GM18498 (cell line): ENCODE data around the gene PFKFB2.
A peak's percentile ranks its signal among the peaks of the same experiment; 100 is the strongest.

Source experiments
- ATAC-seq: cut with Tn5 transposase; IDR thresholded peaks from one replicate; pipeline ENCODE4 v1.9.1; 2021; ENCODE audit warnings: mild to moderate bottlenecking, moderate library complexity; ENCODE audit not compliant: unreplicated experiment

The PFKFB2 gene

GRCh38 chr1:207052911-207053769 is at the start of gene PFKFB2:
TSS of gene PFKFB2 (plus strand) at chr1:207053275. CDS start at chr1:207054718, 1,443 bp downstream.
- ATAC-seq: peak; percentile 81

- ATAC-seq: no peak
Measured at GRCh38 chr1:207004931-207005830, 47.9 kb upstream of the PFKFB2 start.

GRCh38 chr1:207006083-207006482 is 47.0 kb upstream of the PFKFB2 start:
- no peak for ATAC-seq

GRCh38 chr1:207006914-207007313 is 46.2 kb upstream of the PFKFB2 start:
- ATAC-seq: no peak

- ATAC-seq: no peak
Measured at GRCh38 chr1:207007352-207008033, 45.6 kb upstream of the PFKFB2 start.

GRCh38 chr1:207009182-207009850 is 43.8 kb upstream of the PFKFB2 start:
- no peak for ATAC-seq

- no peak for ATAC-seq
Measured at GRCh38 chr1:207009945-207010344, 43.1 kb upstream of the PFKFB2 start.

GRCh38 chr1:207010726-207011125 is 42.3 kb upstream of the PFKFB2 start:
- no peak for ATAC-seq

- no peak for ATAC-seq
Measured at GRCh38 chr1:207013321-207014085, 39.6 kb upstream of the PFKFB2 start.

GRCh38 chr1:207014728-207015127 is 38.3 kb upstream of the PFKFB2 start:
- ATAC-seq: no peak

- ATAC-seq: no peak
Measured at GRCh38 chr1:207015791-207016190, 37.3 kb upstream of the PFKFB2 start.

- no peak for ATAC-seq
Measured at GRCh38 chr1:207017615-207018559, 35.2 kb upstream of the PFKFB2 start.

GRCh38 chr1:207018707-207019106 is 34.4 kb upstream of the PFKFB2 start:
- no peak for ATAC-seq

GRCh38 chr1:207019161-207019560 is 33.9 kb upstream of the PFKFB2 start:
- no peak for ATAC-seq

- no peak for ATAC-seq
Measured at GRCh38 chr1:207019661-207020060, 33.4 kb upstream of the PFKFB2 start.

GRCh38 chr1:207020065-207020708 is 32.9 kb upstream of the PFKFB2 start:
- no peak for ATAC-seq

GRCh38 chr1:207020709-207021107 is 32.4 kb upstream of the PFKFB2 start:
- no peak for ATAC-seq

GRCh38 chr1:207021139-207021861 is 31.8 kb upstream of the PFKFB2 start:
- ATAC-seq: no peak
